ENCODE data around the gene ATXN3L.

The ATXN3L gene
- 0 reads per million in 4 experiments for total RNA-seq

DNA sequence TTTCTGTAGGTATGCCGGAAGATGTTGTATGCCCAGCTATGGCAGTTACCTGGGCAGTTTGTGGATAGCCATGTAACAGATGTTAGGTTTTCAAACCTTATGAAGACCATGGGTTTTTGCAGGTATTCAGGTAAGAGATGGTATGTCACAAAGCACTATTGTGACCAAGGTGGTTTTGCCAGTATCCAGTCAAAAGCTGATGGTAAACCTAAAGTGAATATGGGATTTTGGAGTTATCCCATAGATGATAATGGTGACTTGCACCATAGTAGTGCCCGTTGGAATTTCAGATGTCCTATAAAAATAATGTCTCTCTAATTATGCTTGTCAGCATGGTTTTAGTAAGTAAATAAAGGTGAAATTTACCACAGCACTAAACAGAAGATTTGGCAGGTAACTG, at the start of gene ATXN3L:
Gene ATXN3L (minus strand): TSS at position 101 of the 400 bp plus-strand sequence. CDS start 119 bp downstream, outside the sequence.
- no peak for DNase-seq

DNA sequence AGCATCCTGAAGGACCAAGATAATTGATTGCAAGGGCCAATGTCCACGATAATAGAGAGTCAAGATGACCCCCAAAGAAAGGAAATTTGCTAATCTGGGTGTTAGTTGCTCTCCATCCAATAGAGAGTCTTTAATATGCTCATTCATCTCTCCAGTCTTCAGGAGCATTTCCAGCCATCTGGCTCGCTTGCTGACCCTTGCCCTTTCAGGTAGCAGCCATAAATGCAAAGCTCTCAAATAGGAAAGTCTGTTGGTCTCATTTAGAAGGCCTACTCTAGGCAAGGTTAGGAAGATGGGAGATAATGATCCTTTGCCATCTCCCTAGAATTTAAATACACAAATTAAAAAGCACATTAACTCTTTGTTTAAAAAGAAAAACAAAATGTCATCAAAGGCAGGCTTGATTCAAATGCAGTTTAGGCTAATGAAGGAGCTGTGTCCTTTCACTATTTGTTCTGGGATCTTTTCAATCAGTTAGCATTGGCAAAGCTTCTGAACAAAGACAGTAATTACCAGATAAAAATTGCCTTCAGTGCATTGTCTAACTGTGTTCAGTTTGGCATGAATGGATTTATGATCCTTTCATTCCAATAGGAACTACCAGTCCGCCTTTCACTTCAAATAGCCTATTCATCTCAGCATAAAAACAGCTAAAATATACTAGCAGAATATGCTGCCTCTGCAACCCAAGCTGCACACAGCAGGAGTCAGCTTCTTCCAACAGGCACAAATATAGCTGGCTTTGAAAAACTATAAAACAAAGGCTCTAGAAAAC, 49.6 kb upstream of the ATXN3L start:
- no peak for DNase-seq

DNA sequence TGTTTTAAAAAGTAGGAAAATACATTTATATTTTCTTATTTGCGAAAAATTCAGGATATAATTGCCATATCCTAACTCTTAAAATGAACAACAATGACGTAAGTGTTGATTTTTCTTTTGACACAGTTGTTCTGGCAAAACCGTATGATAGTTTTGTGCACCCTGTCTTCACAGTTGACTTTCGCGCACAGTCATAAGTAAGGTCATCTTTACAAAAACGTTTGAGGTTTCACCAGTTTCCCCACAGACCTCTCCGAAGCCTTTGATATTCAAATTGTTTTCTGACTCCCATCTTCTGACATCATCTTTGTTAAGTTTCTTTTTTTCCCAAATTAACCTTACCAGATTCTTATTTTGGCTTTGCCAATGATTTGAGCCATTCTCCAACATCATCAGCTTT, 48.1 kb upstream of the ATXN3L start:
- no peak for DNase-seq

DNA sequence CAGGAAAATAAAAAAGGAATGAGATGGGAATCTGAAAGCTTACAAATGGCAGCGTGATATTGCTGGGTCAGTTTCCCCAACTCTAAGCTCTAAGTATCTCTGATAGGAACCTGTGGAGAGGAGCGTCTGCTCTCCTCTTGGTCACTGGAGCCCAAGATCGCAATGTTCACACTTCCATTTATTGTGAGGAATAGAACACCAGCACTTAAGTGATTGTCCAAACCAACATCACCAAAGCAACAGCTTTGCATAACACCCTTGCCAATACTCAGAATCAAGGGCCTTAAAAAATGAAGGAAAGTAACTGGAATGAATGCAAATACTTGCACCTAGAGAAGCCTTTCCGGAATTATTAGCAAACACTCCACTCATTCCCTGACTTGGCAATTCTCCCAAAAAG, 46.8 kb upstream of the ATXN3L start:
- no peak for DNase-seq

DNA sequence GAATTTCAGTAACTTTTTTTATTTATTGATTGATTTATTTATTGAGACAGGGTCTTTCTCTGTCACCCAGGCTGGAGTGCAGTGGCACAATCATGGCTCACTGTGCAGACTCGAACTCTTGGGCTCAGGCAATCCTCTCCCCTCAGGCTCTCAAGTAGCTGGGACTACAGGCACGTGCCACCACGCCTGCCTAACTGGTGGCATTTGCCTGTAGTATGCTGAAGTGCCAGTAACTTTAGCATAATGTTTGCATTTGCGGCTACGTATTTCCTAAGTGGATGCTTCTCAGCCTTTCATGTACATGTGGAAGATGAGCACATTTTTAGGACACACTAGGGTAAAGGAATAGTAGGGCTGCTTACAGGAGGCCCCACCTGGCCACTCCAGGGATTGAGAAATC, 45.3 kb upstream of the ATXN3L start:
- no peak for DNase-seq

DNA sequence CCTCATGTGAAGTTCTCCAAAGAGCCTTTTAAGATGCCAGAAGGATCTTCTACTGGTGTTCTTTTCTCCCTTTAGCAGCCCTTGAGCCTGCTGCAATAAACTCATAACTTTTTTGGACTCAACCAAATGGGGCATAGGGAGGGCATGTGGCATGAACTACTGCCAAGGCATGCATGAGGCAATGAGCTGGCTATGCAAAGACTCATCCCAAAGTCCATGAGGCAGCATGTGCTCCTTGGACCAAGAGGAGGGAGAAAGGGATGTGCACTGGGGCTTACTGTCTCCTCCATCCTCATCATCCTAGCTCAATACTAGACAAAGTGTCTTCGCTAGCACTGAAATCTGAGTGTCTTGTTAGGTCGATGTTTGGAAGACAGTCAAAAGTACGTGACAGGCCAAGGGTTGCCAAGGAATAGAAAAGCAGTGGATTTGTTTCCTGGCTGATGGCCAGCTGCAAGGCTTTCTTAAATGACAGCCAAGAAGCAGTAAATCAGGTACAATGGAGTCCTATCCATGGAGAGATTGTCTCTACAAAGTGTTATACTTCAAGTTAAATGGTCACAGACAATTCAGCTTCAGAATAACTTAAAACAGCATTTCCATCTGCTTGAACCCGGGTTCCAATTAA, 44.5 kb upstream of the ATXN3L start:
- no peak for DNase-seq

DNA sequence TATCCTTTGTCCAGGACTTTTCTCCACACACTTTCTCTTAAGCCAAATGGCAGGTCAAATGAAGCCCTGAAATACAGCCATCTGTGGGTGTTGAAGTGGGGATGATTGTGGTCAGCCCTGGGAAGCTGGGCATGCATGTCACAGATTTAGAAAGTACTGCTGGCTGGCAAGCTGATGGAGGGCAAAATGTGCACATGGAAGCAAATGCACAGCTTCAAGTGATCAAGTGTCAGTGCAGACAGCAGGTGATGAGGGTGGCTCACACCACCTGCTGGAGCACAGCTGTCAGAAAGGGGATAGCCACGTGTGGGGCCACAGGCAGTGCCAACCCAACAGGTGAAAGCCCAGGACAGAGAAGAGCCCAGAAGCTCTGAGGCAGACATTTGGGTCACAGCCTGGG, 40.3 kb upstream of the ATXN3L start:
- DNase-seq: no peak

DNA sequence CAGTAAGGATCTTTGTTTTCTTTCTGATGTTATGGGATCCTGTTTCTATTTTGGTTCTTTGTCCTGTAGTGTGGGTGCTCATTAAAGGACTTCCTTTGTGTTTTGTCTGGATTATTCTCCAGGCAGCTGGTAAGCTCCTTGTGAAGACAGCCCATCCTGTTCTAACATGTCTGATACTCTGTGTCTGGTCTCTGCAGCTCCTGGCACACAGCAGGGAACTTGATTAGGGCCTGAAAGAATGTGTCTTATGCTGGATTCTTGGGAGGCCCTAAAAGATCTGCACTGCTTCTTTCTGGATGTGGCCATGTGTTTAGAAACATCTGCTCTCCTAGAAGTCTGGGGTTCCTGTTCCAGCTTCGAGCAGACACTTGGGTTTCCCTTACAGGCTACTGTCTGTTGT, 38.1 kb upstream of the ATXN3L start:
- no peak for DNase-seq

DNA sequence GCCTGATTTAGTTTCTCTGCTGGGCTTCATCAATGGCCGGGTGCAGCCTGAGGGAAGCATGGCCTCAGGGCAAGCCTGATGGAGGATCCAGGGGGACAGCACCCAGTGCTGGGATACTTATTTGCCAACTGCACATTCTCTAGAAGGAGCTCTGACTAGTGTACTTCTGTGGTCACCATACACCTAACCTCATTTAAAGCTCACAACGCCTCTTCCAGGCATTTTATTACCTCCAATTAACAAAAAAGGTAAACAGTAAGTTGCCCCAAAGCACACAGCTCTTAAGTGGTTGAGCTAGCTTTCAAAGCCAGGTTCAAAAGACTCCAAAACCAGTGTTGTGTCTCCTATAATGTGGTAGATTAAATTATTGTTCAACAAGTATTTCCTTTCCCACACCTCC, 26.8 kb upstream of the ATXN3L start:
- DNase-seq: no peak

DNA sequence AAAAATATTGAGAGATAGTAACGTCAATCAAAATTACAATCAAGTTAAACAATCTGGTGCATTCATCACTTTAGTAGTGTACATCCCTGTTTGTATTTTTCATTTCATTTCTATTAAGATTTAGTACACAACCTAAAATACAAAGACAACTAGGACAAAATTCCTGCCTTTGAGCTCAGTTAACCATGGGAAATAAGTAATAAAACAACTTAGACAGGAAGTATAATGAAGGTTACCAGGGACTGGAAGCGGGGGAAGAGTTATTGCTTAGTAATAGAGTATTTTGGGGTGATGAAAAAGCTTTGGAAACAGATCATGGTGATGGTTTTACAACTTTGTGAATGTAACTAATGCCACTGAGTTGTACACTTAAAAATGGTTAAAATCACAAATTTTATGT, 25.6 kb upstream of the ATXN3L start:
- no peak for DNase-seq

DNA sequence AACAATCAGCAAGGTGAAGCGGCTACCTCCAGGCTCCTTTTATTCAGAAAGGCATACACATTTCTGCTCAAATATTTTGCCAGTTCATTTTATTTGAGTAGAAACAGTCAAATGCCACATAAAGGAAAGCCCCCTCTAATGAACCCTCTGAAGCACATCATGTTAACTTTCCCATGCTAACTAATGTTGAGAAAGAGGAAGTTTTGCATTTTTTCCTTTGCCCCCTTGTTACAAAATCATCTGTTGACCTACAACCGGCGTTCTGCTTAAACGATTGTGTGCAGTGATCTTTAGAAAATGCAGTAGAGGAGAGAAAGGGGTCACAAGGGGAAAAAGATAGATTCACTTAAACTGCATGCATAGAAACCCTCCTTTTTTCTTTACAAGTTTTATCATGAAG, 25.2 kb upstream of the ATXN3L start:
- DNase-seq: no peak

DNA sequence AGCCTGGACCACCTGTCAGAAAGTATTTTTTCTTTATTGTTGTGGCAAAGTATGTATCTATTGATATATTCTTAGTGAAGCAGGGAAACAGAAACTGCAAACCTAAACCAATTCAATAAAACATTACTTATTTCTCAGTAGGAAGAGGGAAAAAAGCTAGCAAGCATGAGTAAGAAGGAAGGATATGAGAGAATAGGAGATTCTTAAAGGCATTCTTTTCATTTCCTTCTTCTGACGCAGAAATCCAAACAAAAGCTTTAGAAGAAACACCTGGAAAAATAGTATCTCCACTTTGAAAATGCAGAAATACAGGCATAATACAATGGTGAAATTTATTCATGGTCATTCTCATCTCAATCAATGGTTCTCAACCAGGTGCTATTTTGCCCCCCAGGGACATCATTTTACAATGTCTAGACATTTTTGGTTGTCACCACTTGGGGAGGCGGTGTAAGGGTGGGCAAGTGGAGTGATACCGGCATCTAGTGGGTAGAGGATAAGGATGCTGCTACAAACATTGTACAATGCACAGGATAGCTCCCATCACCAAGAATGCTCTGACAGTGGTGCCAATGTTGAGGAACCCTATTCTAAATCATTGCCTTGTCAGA, 21.7 kb upstream of the ATXN3L start:
- DNase-seq: no peak

DNA sequence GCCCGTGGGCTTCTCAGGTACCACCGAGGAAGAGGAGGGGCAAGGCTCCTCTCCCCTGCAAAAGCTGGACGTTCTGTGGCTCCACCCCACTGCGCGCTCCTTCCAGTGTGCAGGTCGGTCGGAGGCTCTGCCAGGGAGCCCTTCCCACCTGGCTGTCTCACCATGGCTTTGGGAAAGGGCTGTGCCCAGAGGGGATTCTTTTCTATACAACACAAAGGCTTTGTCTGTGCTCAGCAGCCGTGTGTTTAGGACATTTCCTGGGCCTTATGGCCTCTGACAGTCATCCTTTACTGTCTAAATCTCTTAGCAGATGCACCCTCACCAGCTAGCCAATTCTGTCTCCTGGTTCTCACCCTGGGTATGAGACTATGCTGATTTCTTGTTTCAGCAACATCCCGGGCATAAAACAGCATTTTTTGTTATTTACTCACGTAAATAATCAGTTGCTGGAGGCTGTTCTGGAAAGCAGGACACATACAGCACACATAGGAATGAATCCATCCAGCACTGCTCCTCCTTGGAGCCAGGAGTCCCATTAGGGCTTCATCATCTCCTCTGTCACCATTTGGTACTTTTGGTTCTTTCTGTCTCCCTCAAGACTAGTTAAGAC, 20.4 kb upstream of the ATXN3L start:
- no peak for DNase-seq

DNA sequence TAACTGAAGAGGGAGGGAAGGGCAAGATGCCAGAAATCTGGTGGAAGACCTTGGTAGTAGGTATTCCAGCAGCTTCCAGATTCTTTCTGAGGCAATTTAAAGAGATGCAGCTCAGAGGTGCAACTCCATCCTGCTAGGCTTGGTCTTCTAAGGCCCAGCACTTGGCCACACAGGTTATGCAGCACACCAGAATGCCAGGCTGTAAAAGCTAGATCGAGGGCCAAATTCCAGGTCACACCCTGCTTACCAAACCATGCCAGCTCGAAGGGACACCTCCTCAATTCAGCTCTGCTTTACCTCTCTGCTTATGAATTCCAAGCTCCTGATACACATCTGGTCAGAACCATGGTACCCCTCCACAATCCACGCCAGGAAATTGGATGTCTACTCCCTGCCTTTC, 19.8 kb upstream of the ATXN3L start:
- no peak for DNase-seq

DNA sequence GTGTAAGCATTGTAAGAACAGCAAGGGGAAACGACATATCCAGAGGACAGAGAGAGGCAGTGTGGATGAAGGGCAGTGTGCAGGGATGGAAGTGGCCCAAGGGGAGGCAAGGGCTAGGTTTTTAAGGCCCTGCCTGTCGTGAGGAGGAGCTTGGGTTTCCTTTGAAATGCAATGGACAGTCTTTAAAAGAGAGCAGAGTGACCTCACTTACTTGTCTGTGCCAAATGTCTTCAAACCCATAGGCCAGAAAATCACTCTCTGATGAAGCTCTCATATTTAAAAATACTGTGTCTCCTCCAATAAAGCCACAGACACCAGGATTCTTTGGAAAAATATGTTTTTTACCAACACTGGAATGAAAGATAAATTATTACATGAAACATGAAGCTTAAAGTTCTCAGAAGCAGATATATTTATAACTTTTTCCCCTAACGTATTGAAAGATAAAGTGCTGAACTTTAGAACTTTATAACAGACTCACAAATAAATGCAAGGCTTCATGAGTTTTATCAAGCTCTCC, 19.2 kb upstream of the ATXN3L start:
- no peak for DNase-seq

DNA sequence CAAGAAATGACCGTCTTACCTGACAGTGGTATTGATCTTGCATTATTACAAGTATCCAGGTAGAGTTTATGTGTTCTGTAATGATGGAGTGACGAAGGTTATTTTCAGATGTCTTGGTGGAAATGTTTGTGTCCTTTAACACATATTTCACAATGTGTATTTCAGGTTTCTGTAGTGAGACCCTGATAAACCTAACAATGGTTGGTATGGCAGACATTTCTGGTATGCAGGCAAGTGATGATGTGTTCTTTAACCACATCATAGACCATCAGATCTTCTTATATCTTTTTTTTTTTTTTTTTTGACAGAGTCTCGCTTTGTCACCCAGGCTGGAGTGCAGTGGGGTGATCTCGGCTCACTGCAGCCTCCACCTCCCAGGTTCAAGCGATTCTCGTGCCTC, 14.6 kb upstream of the ATXN3L start:
- no peak for DNase-seq

DNA sequence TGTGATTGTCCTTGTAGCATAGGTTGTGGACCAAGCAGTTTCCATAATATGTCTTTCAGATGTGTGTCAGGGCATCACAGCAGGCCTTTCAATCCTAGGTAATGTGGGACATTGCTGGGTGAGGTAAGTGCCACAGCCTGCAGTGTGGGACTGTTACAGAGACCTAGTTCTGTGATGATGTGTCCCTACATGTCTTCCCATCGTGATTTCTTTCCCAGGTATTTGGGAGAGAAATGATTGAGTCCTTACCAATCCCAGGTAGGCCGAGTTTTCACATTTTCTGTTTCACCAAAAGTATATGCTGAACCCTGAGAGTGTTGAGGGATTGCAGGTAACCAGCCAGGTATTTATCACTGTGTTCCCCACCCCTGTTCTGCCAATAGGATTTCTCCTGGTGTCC, 10.6 kb upstream of the ATXN3L start:
- no peak for DNase-seq

DNA sequence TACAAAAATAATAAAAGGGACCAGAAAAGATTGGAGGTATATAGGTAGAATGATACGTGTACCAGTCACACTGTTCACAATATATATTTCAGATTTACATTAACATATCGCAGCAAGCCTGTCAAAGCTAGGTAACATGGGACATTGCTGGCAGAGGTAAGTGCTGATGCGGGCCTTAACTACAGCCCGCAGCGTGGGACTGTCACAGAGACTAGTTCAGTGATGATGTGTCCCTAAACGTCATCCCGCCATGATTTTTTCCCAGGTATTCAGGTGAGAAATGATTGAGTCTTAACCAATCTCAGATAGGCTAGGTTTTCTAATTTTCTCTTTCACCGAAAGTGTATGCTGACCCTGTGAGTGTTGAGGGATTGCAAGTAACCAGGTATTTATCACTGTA, 7.8 kb upstream of the ATXN3L start:
- no peak for DNase-seq

DNA sequence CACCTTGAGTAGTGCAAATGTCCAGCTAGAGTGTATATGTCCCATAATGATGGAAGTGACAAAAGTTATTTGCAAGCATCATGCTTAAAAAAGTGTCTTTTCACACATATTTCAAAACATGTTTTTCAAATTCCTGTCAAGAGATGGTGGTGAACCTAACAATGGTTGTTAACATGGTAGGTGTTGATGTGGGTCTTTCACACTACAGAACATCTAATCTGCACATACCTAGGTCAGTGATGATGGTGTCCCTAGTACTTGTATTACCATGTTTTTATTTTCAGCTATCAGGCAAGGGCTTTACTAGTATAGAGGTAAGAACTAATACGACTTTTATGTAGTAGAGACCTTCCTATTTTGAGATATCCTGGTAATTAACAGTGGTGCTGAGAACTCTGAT, 3.4 kb upstream of the ATXN3L start:
- DNase-seq: no peak

DNA sequence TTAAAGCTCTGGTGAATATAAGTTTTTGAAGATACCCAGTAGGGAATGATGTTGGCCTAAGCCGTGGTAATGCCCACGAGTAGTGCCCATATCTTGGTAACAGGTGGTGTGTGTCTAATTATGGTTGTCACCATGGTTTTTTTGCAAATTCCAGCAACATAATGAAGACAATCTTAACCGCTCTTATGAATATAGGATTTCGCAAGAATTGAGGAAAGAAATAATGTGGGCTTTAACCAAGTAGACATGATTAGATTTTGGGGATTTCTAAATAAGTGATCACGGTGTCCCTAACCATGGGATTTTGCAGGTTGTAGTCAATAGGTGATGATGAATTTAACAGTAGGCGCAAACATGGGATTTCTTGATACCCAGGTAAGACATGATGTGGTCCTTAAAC, 2.5 kb downstream of the ATXN3L start:
- DNase-seq: no peak

DNA sequence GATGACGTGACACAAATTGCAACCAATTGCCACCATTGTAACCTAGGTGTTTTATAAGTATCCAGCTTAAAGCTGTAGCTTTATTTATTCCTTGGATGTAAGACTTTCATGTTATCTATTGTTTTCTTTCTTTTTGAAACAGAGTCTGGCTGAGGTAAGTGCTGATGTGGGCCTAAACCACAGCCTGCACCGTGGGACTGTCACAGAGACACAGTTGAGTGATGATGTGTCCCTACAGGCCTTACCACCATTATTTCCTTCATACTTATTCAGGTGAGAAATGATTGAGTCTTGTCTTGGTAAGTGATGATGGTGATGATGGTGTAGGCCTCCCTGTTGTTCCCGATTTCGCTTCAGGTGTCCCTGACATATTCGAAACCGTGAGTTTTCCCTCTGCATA, 8.3 kb downstream of the ATXN3L start:
- DNase-seq: no peak

DNA sequence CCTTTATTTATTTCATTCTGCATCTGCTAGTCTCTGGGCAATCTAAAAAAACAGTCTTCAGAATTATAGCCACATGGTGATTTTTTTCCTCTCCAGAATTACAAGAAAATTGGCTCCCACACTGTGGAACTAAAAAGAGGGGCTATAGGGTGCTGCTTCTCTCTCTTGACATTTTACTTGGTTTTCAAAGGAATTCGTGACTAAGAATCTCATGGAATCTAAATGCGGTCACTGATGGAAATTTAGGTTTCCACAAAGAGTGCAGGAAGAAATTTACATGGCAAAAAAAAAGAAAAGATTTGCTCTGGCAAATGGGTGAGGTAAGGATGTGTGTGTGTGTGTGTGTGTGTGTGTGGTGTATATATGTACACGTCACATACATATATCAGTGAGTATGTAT, 10.2 kb downstream of the ATXN3L start:
- DNase-seq: no peak

DNA sequence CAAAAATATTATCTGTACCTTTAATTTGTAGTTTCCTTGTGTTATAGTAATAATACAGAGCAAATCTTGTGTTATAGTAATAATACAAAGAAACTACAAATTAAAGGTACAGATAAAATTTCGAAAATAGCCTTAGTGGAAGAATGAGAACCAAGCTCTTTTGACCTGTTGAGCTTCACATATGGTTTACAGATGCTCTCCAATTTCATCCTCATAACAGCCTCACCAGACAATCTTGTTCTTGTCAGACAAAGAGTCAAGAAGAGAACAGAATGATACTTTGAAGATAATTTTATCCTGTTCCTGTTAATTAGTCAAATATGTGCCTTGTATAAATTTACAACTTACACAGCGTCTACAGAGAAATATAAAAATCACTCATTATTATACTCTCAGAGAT, 12.8 kb downstream of the ATXN3L start:
- DNase-seq: no peak

DNA sequence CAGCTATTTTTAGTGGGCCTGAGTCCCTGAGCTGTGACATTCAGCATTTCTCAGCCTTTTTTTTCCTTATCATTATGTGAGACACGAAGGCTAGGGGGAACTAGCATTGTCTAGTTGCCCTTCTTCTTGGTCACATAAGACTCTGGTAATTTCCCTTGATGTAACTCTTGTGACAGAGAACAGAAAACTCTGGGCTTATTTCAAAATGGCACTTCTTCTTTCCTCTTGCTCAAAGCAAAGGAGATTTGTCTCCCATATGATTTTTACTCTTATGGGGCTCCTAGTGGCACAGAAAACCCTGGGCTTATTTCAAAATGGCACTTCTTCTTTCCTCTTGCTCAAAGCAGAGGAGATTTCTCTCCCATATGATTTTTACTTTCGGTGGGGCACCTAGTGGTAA, 14.7 kb downstream of the ATXN3L start:
- no peak for DNase-seq

Data from effector CD8-positive, alpha-beta T cell (primary cell).